ENCODE results near the gene OR4F17. TPM values are rescaled to one million over a fixed set of nuclear protein-coding genes. Genes with fewer than 3 reads are reported as not detected.

Gene OR4F17
- total and polyA plus RNA-seq, 4 experiments from 2014 or later = not detected

Other genes starting within 250 kb of the OR4F17 start
- under 1 TPM; 0.44 to 0.70 TPM for gene PLPP2, start 184.3 kb downstream of the OR4F17 start, total RNA-seq
- gene PLPP2, start 184.3 kb downstream of the OR4F17 start, polyA plus RNA-seq = 1 to 10 TPM in 1 of 2 donors, not detected in 1; 1.3 TPM
- gene MIER2, start 237.7 kb downstream of the OR4F17 start, total RNA-seq = 10 to 100 TPM; 17.5 to 18.2 TPM
- 1 to 10 TPM; 1.1 to 7.8 TPM for gene MIER2, start 237.7 kb downstream of the OR4F17 start, polyA plus RNA-seq